Measurements from ENCODE around the gene DYRK1B. TPM values are rescaled to one million over a fixed set of nuclear protein-coding genes. Genes with fewer than 3 reads are reported as not detected.

The DYRK1B gene
- total and polyA plus RNA-seq, 12 donors = 7.8 to 66.6 (median 25.5) TPM

DNA sequence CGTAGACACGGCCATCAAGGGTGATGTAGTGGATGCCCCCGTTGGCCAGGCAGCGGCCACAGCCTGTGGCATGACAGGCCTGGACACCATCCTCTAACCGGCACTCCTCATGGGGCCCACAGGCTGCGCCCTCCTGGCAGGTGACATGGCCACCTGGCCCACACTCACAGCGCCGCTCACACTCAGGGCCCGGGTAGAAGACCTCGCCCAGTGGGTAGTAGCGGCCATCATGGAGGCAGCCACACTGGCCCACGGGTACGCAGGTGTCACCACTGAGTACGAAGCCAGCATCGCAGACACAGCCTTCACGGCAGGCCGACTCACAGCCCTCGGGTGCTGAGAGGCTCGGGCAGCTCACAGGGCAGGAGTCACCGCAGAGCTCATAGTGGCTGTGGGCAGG is 39.4 kb upstream of the DYRK1B start:
- no peak overlapping the region for H3K4me3 ChIP-seq
- no peaks in the 10 kb centered on the region for H3K4me1 ChIP-seq (replicated peaks in 1 of 2)
- H3K36me3 ChIP-seq (replicated peaks in 1 of 2) = no peaks in the 10 kb centered on the region
- TF ChIP-seq, protein P1, sequence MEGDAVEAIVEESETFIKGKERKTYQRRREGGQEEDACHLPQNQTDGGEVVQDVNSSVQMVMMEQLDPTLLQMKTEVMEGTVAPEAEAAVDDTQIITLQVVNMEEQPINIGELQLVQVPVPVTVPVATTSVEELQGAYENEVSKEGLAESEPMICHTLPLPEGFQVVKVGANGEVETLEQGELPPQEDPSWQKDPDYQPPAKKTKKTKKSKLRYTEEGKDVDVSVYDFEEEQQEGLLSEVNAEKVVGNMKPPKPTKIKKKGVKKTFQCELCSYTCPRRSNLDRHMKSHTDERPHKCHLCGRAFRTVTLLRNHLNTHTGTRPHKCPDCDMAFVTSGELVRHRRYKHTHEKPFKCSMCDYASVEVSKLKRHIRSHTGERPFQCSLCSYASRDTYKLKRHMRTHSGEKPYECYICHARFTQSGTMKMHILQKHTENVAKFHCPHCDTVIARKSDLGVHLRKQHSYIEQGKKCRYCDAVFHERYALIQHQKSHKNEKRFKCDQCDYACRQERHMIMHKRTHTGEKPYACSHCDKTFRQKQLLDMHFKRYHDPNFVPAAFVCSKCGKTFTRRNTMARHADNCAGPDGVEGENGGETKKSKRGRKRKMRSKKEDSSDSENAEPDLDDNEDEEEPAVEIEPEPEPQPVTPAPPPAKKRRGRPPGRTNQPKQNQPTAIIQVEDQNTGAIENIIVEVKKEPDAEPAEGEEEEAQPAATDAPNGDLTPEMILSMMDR (IDR thresholded peaks at IDR 0.05) = no peak
- no peaks in the 10 kb centered on the region for H3K9me3 ChIP-seq (replicated peaks in 1 of 3)
- no peak for DNase-seq
- no peaks in the 10 kb centered on the region for H3K27me3 ChIP-seq
- H3K27ac ChIP-seq = no peak overlapping the region
- intact Hi-C loops (cut with DNase I) = no loop called here
- WGBS, 4 donors = 87 to 95% (median 93%) methylated on average over 3 to 20 of the region's 20 CpGs

DNA sequence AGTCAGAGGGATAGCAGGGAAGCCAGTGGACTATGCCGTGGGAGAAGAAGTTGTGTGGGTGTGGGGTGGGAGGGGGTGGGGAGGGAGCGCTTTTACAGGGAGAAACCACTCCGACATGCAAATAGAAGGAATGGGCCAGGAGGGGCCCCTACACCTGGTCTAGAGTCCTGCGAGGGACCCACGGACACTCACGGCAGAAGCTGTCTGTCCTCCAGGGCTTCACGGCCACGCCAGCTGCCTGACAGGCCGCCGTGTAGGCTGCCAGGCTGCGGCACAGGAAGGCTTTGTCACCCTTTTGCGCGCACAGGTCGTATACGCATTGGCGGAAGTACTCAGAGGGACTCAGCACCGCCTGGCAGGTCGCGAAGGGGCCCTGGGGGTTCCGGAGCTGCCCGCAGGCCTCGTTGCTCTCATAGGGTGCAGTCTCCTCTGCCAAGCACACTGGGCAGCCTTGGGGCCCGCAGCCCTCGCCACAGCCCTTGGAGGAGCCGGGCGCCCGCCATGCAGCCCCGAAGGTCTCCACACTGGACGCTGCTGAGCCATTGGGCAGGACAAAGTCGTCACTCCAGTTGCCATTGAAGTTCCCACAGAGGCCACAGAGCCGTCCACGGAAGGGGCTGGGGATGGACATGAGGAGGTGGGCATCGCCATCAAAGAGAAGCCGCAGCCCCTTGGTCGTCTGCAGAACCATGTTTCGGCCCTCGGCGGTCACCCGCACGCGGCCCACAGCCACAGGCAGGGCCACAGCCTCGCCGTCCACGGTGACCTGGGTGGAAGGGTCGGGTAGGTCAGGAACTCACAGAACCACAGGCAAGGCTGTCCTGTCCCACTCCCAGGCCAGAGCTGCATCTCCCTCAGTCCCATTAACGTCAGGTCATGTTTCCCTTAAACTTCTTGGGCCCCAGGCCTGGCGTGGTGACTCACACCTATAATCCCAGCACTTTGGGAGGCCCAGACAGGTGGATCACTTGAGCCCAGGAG is 38.2 kb upstream of the DYRK1B start:
- TF ChIP-seq, protein P1 (IDR thresholded peaks at IDR 0.05) = no peak
- no peak for TF ChIP-seq POLR2A (IDR thresholded peaks at IDR 0.05)
- intact Hi-C loops (cut with DNase I) = no loop called here
- 85 to 94% (median 91%) methylated on average over 19 to 47 of the region's 47 CpGs for WGBS, 4 donors
- no peaks in the 10 kb centered on the region for H3K36me3 ChIP-seq (replicated peaks in 1 of 2)
- no peak overlapping the region for H3K4me3 ChIP-seq
- no peaks in the 10 kb centered on the region for H3K4me1 ChIP-seq (replicated peaks in 1 of 2)
- no peak overlapping the region for H3K27ac ChIP-seq
- no peaks in the 10 kb centered on the region for H3K9me3 ChIP-seq (replicated peaks in 1 of 3)
- H3K27me3 ChIP-seq = no peaks in the 10 kb centered on the region
- DNase-seq = no peak

DNA sequence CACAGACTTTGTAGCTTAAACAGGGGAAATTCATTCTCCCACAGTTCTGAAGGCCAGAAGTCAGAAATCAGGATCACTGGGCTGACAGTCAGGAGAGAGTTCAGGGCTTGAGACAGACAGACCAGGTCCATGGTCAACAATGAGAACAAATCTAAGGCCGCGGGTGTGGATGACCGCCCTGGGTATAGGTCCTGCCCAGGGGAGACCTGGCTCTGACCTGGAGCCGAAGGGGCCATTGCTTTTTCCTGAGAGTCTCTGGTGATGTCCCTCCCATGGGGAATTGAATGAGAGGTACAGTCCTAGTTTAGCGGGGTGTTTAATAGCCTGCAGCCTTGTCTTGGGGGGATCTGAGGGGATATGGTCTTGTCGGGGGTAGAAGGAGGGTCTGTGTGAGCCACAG is 37.4 kb upstream of the DYRK1B start:
- Histone ChIP-seq H3K36me3 (replicated peaks in 1 of 2) (no peaks in the 10 kb centered on the region), H3K27ac (no peak overlapping the region), H3K4me3 (no peak overlapping the region), H3K27me3 (no peaks in the 10 kb centered on the region), H3K9me3 (replicated peaks in 1 of 3) (no peaks in the 10 kb centered on the region), H3K4me1 (replicated peaks in 1 of 2) (no peaks in the 10 kb centered on the region)
- no peak for TF ChIP-seq POLR2A (IDR thresholded peaks at IDR 0.05)
- TF ChIP-seq, protein P1 (IDR thresholded peaks at IDR 0.05) = no peak
- DNase-seq = no peak
- WGBS, 4 donors = 81 to 97% (median 91%) methylated on average over 6 of the region's 6 CpGs
- intact Hi-C loops (cut with DNase I) = no loop called here

DNA sequence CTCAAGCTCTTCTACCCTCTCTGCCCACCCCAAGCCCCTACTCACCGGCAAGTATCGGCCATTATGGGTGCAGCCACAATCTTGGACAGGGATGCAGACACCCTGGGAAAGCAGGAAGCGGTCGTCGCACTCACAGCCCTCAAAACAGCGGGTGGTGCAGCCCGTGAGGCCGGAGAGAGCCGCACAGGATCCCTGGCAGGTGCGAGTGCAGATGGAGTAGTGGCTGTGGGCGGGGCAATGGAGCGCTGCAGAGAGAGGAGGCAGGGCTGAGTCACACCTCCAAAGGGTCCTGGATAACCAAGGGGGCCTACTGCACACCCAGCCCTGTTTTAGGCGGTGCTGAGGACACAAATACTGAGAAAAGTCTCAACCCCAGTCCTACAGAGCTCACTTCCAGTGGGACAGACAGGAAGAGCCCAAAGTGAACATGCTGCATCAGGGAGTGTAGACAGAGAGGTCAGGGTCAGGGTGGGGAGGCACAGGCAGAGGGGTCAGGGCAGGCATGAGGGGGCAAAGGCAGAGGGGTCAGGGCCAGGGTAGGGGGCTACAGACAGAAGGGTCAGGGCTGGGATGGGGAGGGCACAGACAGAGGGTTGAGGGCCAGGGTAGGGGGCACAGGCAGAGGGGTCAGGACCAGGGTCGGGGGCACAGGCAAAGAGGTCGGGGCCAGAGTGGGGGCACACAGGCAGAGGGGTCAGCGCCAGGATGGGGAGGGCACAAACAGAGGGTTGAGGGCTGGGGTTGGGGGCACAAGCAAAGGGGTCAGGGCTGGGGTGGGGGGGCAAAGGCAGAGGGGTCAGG is 36.4 kb upstream of the DYRK1B start:
- intact Hi-C loops (cut with DNase I) = no loop called here
- WGBS, 4 donors = 59 to 67% (median 62%) methylated on average over 11 to 16 of the region's 16 CpGs
- DNase-seq = no peak

More for the DNA sequence above, 36.4 kb upstream of the DYRK1B start:
- Histone ChIP-seq H3K9me3 (replicated peaks in 1 of 3) (no peaks in the 10 kb centered on the region), H3K4me3 (no peak overlapping the region), H3K27ac (no peak overlapping the region), H3K27me3 (no peaks in the 10 kb centered on the region), H3K4me1 (replicated peaks in 1 of 2) (no peaks in the 10 kb centered on the region), H3K36me3 (replicated peaks in 1 of 2) (no peaks in the 10 kb centered on the region)
- no peak for TF ChIP-seq POLR2A (IDR thresholded peaks at IDR 0.05)
- TF ChIP-seq, protein P1 (IDR thresholded peaks at IDR 0.05) = no peak

Measured in adrenal gland (tissue), 12 donors.